Activated naive CD8-positive, alpha-beta T cell treated with anti-CD3 and anti-CD28 coated beads, Interleukin-2, amount 10 ng/mL, durations not matched to agents 7 days and 5 days (primary cell): Measurements from ENCODE around the gene CXCL5. TPM values are rescaled to one million over a fixed set of nuclear protein-coding genes. Genes with fewer than 3 reads are reported as not detected.
"Not testable (repeated sequence)": the region's sequence is repeated elsewhere in the genome, so short reads cannot be mapped to it uniquely, and the experiment has no call there.

Experiments used
- ATAC-seq: fragments of 150-1000 bp; cut with Tn5 transposase; one replicate; pipeline ENCODE4 v1.10.0; 2021; ENCODE audit warnings: low read depth, moderate library complexity
- POLR2A ChIA-PET: fragments of 350-600 bp; sonication (Branson Sonifier 250); formaldehyde crosslinking; loops from one replicate; lab custom pipeline; 2021; ENCODE audit warnings: antibody characterized with exemption; lab: Charles Lee
- DNase-seq: peaks from one replicate; pipeline ENCODE4 v3.0.0; 2021
- H3K27ac Mint-ChIP-seq: one replicate; pipeline ENCODE4 v1.8.0; 2022; ENCODE audit warnings: mild to moderate bottlenecking, mixed read lengths
- H3K27me3 Mint-ChIP-seq: one replicate; pipeline ENCODE4 v1.8.0; 2022; ENCODE audit warnings: mild to moderate bottlenecking, moderate library complexity, mixed read lengths
- H3K36me3 Mint-ChIP-seq: one replicate; pipeline ENCODE4 v1.8.0; 2021; ENCODE audit warnings: mild to moderate bottlenecking, mixed read lengths
- H3K4me1 Mint-ChIP-seq: one replicate; pipeline ENCODE4 v1.8.0; 2021; ENCODE audit warnings: mixed read lengths
- H3K4me3 Mint-ChIP-seq: one replicate; pipeline ENCODE4 v1.8.0; 2022; ENCODE audit warnings: mild to moderate bottlenecking, moderate library complexity, mixed read lengths
- H3K9me3 Mint-ChIP-seq: one replicate; pipeline ENCODE4 v1.8.0; 2021; ENCODE audit warnings: mixed read lengths
- total RNA-seq, 2 experiments: library from RNA; stranded (reverse); gene quantifications; one replicate each; pipeline ENCODE4 v1.2.3, GENCODE V29; 2021

CXCL5 gene
- total RNA-seq, 2 experiments from 2014 or later = not detected

GRCh38 chr4:74004668-74005067 lies 6.2 kb upstream of the CXCL5 start:
- ATAC-seq (no peak), DNase-seq (no peak)
- peaks cover 5% of the 10 kb centered on the region for H3K27me3 Mint-ChIP-seq
- H3K27ac Mint-ChIP-seq = no peak overlapping the region
- H3K4me1 Mint-ChIP-seq = no peaks in the 10 kb centered on the region
- no peaks in the 10 kb centered on the region for H3K36me3 Mint-ChIP-seq
- no peak overlapping the region for H3K4me3 Mint-ChIP-seq
- POLR2A ChIA-PET = no interaction called here
- peaks cover 1% of the 10 kb centered on the region for H3K9me3 Mint-ChIP-seq

- peaks cover 17% of the 10 kb centered on the region for H3K27me3 Mint-ChIP-seq
- DNase-seq (no peak), ATAC-seq (no peak)
- peaks cover 1% of the 10 kb centered on the region for H3K9me3 Mint-ChIP-seq
- no peak overlapping the region for H3K27ac Mint-ChIP-seq
- no peak overlapping the region for H3K4me3 Mint-ChIP-seq
- POLR2A ChIA-PET = no interaction called here
- no peaks in the 10 kb centered on the region for H3K4me1 Mint-ChIP-seq
- H3K36me3 Mint-ChIP-seq = no peaks in the 10 kb centered on the region
Measured at GRCh38 chr4:74000301-74000700, 1.8 kb upstream of the CXCL5 start.

GRCh38 chr4:73992050-73992449 lies 6.4 kb downstream of the CXCL5 start:
- Mint-ChIP-seq H3K36me3 (no peaks in the 10 kb centered on the region), H3K9me3 (no peaks in the 10 kb centered on the region), H3K27ac (no peak overlapping the region), H3K27me3 (peaks cover 9% of the 10 kb centered on the region), H3K4me1 (no peaks in the 10 kb centered on the region), H3K4me3 (no peak overlapping the region)
- ATAC-seq = no peak
- POLR2A ChIA-PET = no interaction called here
- no peak for DNase-seq

GRCh38 chr4:73991742-73992000 lies 6.8 kb downstream of the CXCL5 start:
- Mint-ChIP-seq H3K27me3 (peaks cover 9% of the 10 kb centered on the region), H3K9me3 (no peaks in the 10 kb centered on the region), H3K27ac (no peak overlapping the region), H3K4me1 (no peaks in the 10 kb centered on the region), H3K4me3 (no peak overlapping the region), H3K36me3 (no peaks in the 10 kb centered on the region)
- POLR2A ChIA-PET = no interaction called here
- no peak for ATAC-seq
- no peak for DNase-seq

GRCh38 chr4:73990988-73991741 lies 7.3 kb downstream of the CXCL5 start:
- ATAC-seq (no peak), DNase-seq (no peak)
- no peaks in the 10 kb centered on the region for H3K4me1 Mint-ChIP-seq
- H3K27me3 Mint-ChIP-seq = peaks cover 9% of the 10 kb centered on the region
- H3K4me3 Mint-ChIP-seq = no peak overlapping the region
- no peaks in the 10 kb centered on the region for H3K36me3 Mint-ChIP-seq
- no peaks in the 10 kb centered on the region for H3K9me3 Mint-ChIP-seq
- POLR2A ChIA-PET = no interaction called here
- no peak overlapping the region for H3K27ac Mint-ChIP-seq

- Mint-ChIP-seq H3K36me3 (no peaks in the 10 kb centered on the region), H3K27ac (no peak overlapping the region), H3K9me3 (no peaks in the 10 kb centered on the region), H3K4me1 (no peaks in the 10 kb centered on the region), H3K27me3 (peaks cover 2% of the 10 kb centered on the region), H3K4me3 (no peak overlapping the region)
- ATAC-seq (no peak), DNase-seq (no peak)
- POLR2A ChIA-PET = no interaction called here
Measured at GRCh38 chr4:73989928-73990327, 8.5 kb downstream of the CXCL5 start.

- Mint-ChIP-seq H3K9me3 (no peaks in the 10 kb centered on the region), H3K27me3 (peaks cover 2% of the 10 kb centered on the region), H3K36me3 (no peaks in the 10 kb centered on the region), H3K4me1 (no peaks in the 10 kb centered on the region), H3K4me3 (no peak overlapping the region), H3K27ac (no peak overlapping the region)
- DNase-seq = no peak
- POLR2A ChIA-PET = no interaction called here
- ATAC-seq = no peak
Measured at GRCh38 chr4:73989031-73989430, 9.4 kb downstream of the CXCL5 start.

- H3K36me3 Mint-ChIP-seq = no peaks in the 10 kb centered on the region
- POLR2A ChIA-PET = no interaction called here
- no peak for ATAC-seq
- H3K27ac Mint-ChIP-seq = no peak within 1 kb of the TSS
- H3K4me1 Mint-ChIP-seq = no peaks in the 10 kb centered on the region
- no peak for DNase-seq
- no peaks in the 10 kb centered on the region for H3K9me3 Mint-ChIP-seq
- H3K27me3 Mint-ChIP-seq = peaks cover 2% of the 10 kb centered on the region
- H3K4me3 Mint-ChIP-seq = no peak within 1 kb of the TSS
Measured at GRCh38 chr4:73988061-73988460, 10.4 kb downstream of the CXCL5 start, which contains the start of gene PPBP. TSS of gene PPBP (minus strand) at chr4:73988190. CDS start at chr4:73988103, 87 bp downstream.

- Mint-ChIP-seq H3K27me3 (peaks cover 5% of the 10 kb centered on the region), H3K27ac (no peak overlapping the region), H3K36me3 (no peaks in the 10 kb centered on the region), H3K4me1 (no peaks in the 10 kb centered on the region), H3K4me3 (no peak overlapping the region), H3K9me3 (no peaks in the 10 kb centered on the region)
- ATAC-seq = no peak
- POLR2A ChIA-PET = no interaction called here
- DNase-seq = no peak
Measured at GRCh38 chr4:73985528-73985852, 13.0 kb downstream of the CXCL5 start.

GRCh38 chr4:73984736-73985527 lies 13.5 kb downstream of the CXCL5 start:
- H3K36me3 Mint-ChIP-seq = no peaks in the 10 kb centered on the region
- H3K9me3 Mint-ChIP-seq = no peaks in the 10 kb centered on the region
- H3K4me3 Mint-ChIP-seq = no peak overlapping the region
- peaks cover 5% of the 10 kb centered on the region for H3K27me3 Mint-ChIP-seq
- H3K27ac Mint-ChIP-seq = no peak overlapping the region
- POLR2A ChIA-PET = no interaction called here
- no peaks in the 10 kb centered on the region for H3K4me1 Mint-ChIP-seq
- ATAC-seq (no peak), DNase-seq (no peak)

- DNase-seq, POLR2A ChIA-PET, ATAC-seq, H3K4me3 Mint-ChIP-seq, H3K27ac Mint-ChIP-seq, H3K27me3 Mint-ChIP-seq, H3K4me1 Mint-ChIP-seq, H3K36me3 Mint-ChIP-seq, H3K9me3 Mint-ChIP-seq: not testable (repeated sequence)
Measured at GRCh38 chr4:73981175-73981574, 17.3 kb downstream of the CXCL5 start.

- no peak for DNase-seq
- H3K27ac Mint-ChIP-seq = no peak overlapping the region
- H3K4me3 Mint-ChIP-seq = no peak overlapping the region
- H3K4me1 Mint-ChIP-seq = no peaks in the 10 kb centered on the region
- POLR2A ChIA-PET = no interaction called here
- no peaks in the 10 kb centered on the region for H3K36me3 Mint-ChIP-seq
- no peaks in the 10 kb centered on the region for H3K9me3 Mint-ChIP-seq
- ATAC-seq = no peak
- H3K27me3 Mint-ChIP-seq = peaks cover 5% of the 10 kb centered on the region
Measured at GRCh38 chr4:73979407-73979957, 19.0 kb downstream of the CXCL5 start.

- POLR2A ChIA-PET = no interaction called here
- no peak for ATAC-seq
- no peaks in the 10 kb centered on the region for H3K9me3 Mint-ChIP-seq
Measured at GRCh38 chr4:73978886-73979285, 19.6 kb downstream of the CXCL5 start.

GRCh38 chr4:73976716-73977115 lies 21.8 kb downstream of the CXCL5 start:
- POLR2A ChIA-PET = no interaction called here
- DNase-seq (no peak), ATAC-seq (no peak)
- no peaks in the 10 kb centered on the region for H3K36me3 Mint-ChIP-seq
- no peak overlapping the region for H3K4me3 Mint-ChIP-seq
- H3K27me3 Mint-ChIP-seq = no peaks in the 10 kb centered on the region
- no peak overlapping the region for H3K27ac Mint-ChIP-seq
- no peaks in the 10 kb centered on the region for H3K9me3 Mint-ChIP-seq
- no peaks in the 10 kb centered on the region for H3K4me1 Mint-ChIP-seq

More at GRCh38 chr4:73978886-73979285, 19.6 kb downstream of the CXCL5 start:
- no peak overlapping the region for H3K4me3 Mint-ChIP-seq
- H3K4me1 Mint-ChIP-seq = no peaks in the 10 kb centered on the region
- DNase-seq = no peak
- no peaks in the 10 kb centered on the region for H3K36me3 Mint-ChIP-seq
- H3K27ac Mint-ChIP-seq = no peak overlapping the region
- H3K27me3 Mint-ChIP-seq = peaks cover 5% of the 10 kb centered on the region
